Ramos (cell line): ENCODE measurements around the gene KIAA0513.

Experiments
- in situ Hi-C: fragments of 300-500 bp; cut with MboI; formaldehyde crosslinking; loops from one replicate; pipeline ENCODE4 v1.14.3; 2022; ENCODE audit warnings: low sequenced_read_pairs; ENCODE audit not compliant: unreplicated experiment

Gene KIAA0513, protein sequence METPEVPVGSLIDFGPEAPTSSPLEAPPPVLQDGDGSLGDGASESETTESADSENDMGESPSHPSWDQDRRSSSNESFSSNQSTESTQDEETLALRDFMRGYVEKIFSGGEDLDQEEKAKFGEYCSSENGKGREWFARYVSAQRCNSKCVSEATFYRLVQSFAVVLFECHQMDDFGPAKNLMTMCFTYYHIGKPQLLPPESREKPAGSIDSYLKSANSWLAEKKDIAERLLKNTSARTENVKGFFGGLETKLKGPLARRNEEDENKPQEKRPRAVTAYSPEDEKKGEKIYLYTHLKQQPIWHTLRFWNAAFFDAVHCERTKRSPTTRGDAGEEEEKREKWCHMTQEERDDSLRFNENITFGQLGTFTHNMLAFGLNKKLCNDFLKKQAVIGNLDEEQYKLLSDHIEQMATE

DNA sequence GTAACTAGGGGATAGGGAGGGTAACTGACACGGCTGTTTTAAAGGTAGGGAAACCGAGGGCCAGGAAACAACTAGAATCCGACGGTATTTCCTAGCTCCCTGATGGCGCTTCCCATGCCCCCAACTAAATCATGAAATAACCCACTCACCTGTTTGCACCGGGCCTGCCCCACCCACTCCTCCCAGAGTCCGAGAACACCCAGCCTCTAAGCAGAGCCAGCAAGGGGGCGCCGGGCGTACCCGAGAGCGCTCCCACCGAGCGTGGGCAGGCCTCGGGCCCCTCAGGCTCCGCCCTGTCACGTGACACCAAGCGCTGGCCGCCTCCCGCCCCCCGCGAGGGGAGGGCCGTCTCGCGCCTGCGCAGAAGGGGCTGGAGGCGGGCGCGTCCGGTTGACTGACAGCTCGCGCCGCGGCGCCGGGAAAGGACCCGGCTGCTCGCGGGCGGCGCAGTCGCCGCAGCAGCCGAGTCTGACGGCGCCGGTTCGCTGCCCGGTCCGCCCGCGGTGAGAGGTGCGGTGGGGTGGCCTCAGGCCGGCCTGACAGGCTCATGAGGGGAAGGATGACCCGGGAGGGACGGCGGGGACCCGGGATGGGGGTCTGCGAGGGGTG lies at the start of gene KIAA0513:
TSS of gene KIAA0513 (plus strand) at position 447 of the 609 bp plus-strand sequence. CDS start 39,277 bp downstream, outside the sequence.
- in situ Hi-C loops = no loop called here

DNA sequence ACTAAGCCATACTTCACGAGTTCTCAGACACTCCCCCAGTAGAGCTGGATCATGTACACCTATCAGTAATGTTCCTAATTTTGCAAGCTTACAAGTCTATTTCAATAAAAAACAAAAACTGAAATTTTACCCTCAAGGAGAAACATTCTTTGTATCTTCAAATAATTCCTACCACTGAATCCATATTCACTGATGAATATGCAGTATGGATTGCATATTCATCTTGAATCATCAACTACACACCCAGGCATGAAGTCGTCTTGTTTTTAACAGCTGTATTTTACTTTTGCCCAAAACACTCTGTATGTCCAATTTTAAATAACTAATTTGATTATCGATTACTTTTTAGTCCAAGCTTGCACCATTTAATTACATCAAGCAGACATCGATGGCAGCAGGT lies 48.1 kb upstream of the KIAA0513 start:
- in situ Hi-C loops = no loop called here

DNA sequence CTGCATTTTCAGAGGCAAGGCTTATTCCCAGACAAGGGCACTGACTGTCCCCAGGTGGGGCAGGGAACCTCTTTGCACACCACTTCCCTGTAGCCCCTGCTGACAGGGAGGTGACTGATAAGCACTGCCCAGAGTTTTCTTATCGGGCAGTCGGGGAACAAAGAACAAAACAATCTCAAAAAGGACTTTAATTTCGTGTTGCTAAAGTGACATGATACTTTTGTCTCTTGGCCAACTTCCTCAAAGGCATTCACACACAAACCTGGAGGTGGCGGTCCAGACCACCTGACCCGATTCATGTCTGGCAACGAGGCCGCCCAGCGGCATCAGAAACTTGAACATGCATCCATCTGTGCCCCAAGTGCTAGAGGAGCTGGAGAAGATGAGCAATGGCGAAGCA lies 45.2 kb upstream of the KIAA0513 start:
- in situ Hi-C loops = no loop called here

DNA sequence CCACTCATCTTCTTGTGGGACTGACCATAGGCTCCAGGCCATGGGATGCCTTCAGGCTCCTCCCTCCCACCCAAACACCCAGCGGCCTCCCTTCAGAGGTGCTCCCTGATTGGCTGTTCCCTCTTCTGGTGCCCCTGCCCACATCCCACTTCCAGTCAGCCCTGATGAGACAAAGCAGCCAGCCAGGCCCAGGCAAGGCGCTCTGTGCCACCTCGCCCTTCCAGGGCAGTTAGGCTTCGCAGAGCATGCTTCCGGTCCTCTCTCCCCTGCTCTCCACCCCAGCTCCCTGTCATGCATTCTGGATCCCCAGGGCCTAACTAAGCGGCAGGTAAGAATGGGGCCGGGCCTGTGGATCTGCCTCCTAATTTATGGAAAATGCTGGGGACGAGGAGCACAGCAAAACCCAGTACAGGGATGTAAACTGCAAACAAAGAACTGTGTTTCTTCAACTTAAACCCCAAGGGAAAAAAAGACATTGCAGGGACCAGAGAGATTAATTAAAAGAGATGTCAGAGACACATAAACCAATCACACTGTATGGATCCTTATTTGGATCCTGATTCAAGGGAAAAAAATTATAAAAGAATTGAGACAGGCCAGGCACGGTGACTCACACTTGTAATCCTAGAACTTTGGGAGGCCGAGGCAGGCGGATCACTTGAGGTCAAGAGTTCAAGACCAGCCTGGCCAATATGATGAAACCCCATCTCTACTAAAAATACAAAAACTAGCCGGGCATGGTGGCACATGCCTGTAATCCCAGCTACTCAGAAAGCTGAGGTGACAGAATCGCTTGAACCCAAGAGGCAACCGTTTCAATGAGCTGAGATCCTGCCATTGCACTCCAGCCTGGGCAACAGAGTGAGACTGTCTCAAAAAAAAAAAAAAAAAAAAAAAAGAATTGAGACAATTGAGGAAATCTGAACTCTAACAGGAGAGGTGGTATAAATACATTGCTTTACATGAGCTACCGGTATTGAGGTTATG lies 42.2 kb upstream of the KIAA0513 start:
- in situ Hi-C loops = no loop called here

DNA sequence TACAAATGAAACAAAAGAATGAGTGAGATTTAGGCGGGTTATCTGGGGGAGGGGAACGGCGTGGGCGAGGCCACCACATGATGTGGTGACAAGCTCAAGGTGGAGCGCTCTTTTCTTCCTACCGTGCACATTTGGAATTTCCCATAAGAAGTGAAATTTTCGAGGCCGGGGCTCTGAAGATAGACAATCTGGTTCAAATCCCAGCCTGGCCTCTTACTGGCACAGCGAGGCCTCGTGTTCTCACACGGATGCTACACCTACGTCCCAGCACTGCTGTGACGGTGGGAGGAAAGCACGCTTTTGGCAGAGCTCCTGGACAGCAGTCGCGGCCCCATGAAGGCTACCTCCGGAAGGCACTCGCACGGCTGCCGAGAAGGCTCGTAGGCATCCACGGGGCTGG lies 41.5 kb upstream of the KIAA0513 start:
- in situ Hi-C loops = no loop called here

DNA sequence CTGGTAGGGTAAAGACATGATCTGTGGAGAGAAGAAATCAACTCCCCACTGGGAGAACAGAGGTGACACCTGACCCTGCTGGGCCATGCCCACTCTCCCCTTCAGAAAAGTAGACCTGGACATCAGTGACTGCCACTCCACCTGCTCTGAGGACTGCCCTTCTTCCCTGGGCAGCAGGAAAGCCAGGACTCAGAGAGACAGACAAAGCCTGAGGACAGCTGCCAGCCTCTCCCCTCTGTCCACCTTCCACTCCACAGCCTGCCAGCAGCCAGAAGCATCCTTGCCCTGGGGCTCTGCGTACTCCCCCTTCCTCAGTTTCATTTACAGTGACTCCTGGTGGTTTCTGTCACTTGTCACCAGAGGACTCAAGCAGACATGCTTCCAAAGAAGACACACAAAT lies 40.7 kb upstream of the KIAA0513 start:
- in situ Hi-C loops = no loop called here

DNA sequence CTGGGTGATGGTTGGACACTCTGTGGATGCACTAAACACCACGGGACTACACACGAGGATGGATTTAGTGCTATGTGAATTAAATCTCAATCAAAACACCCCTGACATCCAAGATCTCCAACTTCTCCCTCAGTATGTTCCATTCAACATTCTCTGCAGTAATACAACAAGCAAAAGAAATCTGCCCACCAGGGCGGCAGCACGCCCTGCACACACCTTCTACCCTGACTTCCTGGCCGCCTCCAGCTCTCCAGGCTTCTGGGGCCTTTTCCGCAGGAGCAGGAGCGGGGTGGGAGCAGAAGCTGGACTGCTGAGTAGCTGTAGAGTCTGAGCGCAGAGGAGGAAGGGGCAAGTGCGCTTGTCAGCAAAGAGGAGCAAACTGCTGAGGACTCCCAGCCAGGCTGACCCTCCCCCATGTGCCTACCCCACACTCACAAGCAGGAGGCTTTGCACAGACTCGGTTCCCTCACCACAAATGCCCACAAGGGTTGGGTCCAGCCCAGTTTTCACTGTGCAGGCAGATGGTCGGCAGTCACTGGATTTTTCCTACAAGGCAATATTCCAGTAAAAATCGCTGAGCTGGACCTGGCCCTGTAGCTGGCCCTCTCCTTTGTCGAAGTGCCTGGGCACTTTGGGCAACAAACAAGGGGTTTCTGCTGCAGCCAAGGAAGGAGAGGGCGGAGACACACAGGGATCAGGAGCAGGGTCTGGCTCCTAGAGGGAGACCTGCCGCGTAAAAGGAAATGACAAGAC lies 39.1 kb upstream of the KIAA0513 start:
- in situ Hi-C loops = no loop called here

DNA sequence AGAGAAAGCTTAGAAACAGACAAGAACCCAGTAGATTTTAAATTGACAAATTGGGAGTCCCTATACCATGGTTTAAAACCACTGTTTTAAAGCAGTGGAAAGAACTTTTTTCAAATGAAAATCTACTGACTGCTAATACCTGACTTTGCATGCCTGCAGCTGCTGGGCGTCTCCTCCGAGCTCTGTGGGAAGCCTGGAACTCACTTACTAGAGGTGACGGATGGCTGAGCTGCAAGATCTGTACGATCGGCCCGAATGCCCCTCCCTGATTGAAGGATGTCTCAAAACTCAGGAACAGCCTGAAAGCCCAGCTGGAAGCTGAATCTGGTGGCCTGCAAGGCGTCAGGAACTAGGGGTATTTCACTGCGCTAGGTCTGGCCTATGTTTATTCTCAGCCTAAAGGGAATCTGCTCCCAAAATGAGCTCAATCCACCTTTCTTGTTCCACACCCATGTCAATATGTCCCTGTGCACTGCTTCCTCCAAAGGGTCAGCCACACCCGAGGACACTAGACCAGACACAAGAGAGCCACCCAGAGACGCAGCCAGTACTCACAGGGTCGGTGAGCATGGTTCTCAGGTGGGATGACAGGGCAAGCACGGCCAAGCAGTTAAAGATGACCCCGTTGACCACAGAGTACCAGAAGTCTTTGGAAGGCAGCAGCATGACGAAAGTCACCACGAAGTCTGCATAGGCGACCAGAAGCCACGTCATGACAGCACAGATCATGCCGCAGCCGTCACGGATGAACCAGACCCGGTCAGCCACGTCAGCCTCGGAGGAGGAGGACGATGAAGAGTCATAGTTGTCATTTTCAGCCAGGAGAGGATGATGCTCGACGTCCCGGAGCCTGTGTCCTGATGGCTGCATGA lies 37.6 kb upstream of the KIAA0513 start:
- in situ Hi-C loops = no loop called here

DNA sequence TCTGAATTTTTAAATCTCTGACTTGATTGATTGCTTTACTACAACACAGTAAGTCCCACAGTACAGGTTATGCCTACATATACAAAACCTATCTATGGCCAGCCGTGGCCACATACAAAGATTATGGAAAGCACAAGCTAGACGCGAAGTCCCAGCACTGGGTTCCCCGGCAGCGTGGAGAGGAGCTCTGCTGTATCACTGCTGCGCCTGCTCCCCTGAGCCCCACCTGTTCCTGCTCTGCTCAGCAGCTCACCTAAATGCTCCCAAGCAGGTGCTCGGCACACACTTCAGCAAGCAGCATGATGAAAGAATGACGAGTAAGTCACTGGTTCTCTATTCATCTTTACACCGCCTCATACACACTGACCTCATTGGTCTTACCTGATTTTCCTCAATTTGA lies 36.8 kb upstream of the KIAA0513 start:
- in situ Hi-C loops = no loop called here

DNA sequence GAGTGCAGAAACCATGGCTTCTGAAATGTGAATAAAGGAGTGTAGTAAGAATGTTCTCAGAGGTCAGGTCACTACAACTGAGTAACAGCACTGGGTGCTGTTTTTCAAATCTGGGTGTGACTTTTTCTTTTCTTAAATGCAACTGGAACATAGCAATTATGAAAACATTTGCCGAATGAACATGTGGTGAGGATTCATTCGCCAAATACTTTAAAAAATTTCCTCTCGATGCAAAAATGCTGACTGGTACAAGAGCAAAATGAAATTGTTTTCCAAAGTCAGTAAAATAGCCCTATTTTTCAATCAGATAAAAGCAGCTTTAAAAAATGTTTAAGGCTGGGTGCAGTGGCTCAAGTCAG lies 34.9 kb upstream of the KIAA0513 start:
- in situ Hi-C loops = no loop called here

DNA sequence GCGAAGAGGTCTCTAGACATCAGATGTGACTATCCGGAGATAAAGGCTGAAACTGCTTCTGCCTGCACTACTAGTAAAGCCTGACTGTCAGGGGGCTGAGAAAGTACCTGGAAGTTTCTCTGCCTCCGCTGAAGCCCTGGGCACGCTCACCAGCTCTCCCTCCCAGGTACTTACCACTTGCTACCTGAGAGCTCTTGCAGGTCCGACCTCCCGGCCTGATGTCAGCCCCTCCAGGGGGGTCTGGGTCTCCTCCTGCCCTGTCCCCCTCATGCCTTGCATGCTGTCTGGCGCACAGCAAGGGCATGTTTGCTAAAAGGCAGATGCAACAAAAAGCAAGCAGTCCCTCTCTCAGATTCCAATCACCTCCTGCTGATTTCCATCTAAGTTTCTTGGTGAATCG lies 33.7 kb upstream of the KIAA0513 start:
- in situ Hi-C loops = no loop called here

DNA sequence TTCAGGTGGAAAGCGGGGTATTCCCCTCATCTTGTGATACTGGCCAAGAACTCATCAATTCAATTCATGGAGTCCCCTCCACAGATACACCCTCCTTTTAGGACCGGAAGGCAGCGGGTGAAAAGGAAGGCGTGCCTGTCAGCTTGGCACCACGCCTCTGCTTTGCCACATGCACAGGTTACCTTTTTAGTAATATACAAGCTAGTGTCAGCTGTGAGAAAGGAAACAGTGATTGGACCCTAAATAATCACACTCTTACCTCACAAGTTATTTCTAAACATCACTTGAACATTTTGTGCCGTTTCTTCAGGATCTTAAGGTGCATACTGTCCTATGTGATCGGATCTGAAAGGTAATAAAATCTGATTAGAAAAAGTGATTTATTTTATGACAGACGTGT lies 31.9 kb upstream of the KIAA0513 start:
- in situ Hi-C loops = no loop called here

DNA sequence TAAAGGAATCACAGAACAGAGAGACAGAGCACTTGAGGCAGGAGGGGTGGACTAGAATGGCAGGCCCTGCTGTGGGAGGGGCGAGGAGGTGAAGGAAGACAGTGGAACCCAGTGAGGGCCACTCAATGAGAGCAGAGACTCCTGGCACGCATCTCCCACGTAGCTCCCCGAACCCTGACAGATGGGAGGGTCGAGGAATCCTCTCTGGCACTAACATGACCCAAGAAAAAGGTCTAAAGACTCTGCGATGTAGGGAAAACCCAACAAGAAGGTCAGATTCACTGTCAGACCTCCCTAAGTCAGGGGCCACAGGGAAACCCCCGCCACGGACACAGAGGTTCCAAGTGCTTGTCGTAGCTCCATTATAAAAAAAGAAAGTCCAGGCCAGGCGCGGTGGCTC lies 31.2 kb upstream of the KIAA0513 start:
- in situ Hi-C loops = no loop called here

DNA sequence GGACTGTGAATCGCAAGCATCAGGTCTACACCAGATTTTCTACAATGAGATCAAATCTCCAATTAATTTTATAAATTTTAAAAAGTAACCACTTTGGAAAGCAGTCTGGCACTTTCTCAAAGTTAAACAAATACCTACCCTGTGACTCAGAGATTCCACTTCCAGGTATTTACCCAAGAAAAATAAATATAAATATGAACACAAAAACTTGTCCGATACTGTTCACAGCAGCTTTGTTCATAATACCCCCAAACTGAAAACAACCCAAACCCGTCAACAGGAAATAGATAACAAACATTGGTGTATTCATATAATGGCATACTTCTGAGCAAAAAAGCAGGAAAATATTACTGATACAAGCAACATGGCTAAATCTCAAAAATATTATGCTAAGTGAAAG lies 28.4 kb upstream of the KIAA0513 start:
- in situ Hi-C loops = no loop called here

DNA sequence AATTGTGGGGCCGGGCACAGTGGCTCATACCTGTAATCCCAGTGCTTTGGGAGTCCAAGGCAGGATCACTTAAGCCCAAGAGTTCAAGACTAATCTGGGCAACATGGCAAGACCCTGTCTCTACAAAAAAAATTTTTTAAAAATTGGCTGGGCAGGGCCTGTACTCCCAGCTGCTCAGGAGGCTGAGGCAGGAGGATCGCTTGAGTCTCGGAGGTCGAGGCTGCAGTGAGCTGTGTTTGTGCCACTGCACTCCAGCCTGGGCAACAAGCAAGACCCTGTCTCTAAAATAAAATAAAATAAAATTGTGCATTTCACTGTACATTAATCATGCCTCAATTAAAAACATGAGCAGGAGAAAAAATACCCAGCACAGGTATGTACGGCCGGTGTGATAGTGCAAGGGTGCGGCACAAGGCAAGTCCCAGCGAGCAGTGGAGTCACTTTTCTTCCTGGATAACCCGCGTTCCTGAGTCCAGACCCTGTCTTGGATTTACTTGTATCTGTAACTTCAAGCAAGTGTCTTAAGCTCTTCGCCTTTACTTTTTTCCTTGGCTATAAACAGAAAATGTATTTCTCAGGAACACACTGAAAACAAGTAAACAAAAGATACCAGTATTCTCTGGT lies 27.6 kb upstream of the KIAA0513 start:
- in situ Hi-C loops = no loop called here

DNA sequence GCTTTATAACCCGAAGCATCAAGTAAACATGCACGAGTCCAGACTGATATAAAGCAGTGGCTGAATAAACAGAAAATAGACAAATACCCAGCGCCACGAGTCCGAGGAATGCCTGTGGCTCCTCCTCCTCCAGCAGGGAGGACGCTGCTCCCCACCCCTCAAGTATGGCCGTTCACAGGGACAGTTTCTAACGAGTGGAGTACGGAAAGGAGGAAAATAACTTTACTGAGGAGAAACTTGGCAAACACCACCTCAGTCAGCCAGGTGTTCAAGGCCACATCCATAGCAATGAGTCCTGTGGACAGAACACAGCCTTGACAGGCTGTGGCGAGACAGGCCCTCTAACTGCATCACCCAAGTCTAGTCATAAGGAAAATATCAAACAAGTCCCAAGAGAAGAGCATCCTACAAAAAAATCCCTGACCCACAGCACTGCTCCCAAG lies 25.5 kb upstream of the KIAA0513 start:
- in situ Hi-C loops = no loop called here

DNA sequence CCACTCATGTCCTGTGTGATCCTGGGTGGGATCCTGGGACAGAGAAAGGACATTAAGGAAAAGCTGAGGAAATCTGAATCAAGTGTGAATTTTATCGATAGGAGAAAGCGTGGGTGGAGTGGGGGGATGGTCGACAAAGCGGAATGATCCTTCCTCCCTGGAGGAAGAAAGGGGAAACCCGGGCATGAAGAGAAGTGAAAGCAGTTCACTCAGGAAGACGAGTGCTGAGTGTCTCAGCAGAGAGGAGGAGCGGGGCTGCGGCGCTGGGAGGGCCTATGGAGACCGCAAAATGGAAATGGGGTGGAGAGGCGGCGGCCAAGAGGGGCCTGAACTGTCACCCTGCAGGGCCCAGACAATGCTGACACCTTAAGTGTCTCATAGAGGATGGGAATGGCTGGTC lies 25.0 kb upstream of the KIAA0513 start:
- in situ Hi-C loops = no loop called here

DNA sequence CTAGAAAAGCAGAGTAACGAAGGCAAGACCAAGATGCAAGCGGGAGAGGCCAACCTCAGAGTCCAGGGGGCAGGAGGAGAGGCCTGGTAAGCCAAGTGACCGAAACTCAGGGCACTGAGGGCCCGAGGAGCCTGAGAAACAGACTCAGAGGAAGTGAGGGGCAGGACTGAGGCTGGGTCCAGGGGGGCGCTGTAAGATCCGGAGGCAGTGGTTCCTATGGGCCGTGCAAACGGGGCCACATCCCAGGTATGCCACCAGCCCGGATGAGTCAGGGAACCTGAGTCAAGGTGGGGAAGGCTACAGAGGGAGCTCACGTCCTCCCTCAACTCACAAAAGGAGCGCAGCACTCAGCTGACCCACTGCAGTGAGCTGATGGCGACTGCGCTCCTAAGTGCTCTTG lies 24.5 kb upstream of the KIAA0513 start:
- in situ Hi-C loops = no loop called here
